Hematopoietic multipotent progenitor cell treated with erythropoietin and hydrocortisone succinate and interleukin-3 and kit ligand, for 15 days (in vitro differentiated cells): Measurements from ENCODE around the gene RBM42.
"Not testable (repeated sequence)": the region's sequence is repeated elsewhere in the genome, so short reads cannot be mapped to it uniquely, and the experiment has no call there.

Source experiments
- DNase-seq: peaks from one replicate; pipeline ENCODE4 v3.0.0-alpha.2; 2015; ENCODE audit warnings: low spot score

RBM42 gene

DNA sequence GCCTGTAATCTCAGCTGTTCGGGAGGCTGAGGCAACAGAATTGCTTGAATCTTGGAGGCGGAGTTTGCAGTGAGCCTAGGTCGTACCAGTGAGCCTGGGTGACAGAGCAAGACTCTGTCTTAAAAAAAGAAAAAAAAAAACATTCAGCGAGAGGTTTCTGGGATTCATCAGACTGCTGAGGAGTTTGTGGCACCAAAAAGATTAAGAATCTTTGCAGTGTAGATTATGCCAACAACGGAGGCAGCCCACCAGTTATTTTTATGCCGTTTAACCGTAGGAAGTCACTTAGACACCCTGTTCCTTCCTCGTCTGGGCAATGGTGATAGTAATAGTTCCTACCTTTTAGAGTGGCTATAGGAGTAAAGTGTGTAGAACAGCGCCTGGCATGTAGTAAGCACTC lies 21.7 kb downstream of the RBM42 start:
- no peak for DNase-seq

DNA sequence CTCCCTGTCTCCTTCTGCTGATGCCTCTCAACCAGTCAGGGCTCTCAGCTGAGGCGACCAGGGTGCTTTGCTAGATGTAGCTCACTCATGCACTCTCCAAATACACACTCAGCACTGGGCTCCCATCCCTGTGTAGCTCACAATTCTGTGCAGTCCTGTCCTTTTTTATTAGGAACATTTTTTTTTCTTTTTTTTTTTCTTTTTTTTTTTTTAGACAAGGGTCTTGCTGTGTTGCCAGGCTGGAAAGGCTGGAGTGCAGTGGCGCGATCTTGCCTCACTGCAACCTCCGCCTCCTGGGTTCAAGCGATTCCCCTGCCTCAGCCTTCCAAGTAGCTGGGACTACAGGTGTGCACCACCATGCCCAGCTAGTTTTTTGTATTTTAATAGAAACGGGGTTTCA lies 26.0 kb downstream of the RBM42 start:
- not testable (repeated sequence) for DNase-seq

DNA sequence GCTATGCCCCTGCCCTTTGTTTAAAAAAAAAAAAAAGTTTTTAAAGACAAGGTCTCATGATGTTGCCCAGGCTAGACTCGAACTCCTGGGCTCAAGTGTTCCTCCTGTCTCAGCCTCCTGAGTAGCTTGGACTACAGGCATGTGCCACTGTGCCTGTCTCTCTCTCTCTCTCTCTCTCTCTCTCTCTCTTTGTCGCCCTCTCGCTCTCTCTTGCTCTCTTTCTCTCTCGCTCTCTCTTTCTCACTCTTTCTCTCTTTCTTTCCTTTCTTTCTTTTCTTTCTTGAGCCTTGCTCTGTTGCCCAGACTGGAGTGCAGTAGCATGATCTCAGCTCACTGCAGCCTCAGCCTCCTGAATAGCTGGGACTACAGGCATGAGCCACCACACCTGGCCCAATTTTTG lies 26.8 kb downstream of the RBM42 start:
- no peak for DNase-seq

DNA sequence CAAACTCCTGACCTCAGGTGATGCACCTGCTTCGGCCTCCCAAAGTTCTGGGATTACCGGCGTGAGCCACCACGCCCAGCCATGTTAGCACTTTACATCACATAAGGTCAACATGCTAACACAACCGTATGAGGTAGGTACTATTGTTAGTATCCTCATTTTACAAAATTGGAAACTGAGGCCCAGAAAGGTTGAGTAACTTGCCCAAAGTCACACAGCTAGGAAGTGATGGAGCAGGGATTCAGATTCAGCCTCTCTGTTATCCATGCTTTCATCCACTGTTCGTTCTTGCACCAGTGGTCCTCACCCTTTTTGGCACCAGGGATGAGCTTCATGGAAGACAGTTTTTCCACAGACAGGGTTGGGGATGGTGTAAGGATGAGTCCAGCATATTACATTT lies 27.9 kb downstream of the RBM42 start:
- DNase-seq, result no peak

DNA sequence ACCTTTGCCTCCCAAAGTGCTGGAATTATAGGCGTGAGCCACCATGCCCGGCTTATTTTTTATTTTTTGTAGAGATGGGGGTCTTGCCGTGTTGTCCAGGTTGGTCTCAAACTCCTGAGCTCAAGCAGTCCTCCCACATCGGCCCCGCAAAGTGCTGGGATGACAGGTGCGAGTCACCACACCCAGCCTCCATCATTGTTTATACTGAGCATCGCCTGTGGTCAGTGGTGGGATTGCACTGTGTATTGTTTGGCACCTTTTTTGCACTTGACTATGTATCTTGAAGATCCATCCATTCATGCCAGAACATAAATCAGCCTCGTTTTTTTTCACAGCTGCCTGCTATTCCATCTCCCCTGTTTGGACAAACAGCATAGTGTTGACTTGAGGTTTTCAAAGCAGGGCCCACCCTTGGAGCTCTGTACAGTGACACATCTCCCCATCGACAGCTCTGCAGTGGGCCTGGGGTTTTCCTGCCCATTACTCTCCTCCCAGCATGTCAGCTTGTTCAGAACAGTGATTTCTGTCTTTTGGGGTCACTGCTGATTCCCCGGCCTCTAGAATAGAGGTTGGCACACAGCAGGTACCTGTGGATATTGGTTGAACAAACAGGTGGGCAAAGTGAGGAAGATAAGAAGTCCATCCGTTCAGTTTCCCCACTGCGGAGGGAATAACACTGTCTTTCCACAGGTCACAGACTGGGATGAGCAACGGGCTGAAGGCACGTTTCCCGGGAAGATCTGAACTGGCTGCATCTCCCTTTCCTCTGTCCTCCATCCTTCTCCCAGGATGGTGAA lies 29.3 kb downstream of the RBM42 start:
- DNase-seq, result no peak

DNA sequence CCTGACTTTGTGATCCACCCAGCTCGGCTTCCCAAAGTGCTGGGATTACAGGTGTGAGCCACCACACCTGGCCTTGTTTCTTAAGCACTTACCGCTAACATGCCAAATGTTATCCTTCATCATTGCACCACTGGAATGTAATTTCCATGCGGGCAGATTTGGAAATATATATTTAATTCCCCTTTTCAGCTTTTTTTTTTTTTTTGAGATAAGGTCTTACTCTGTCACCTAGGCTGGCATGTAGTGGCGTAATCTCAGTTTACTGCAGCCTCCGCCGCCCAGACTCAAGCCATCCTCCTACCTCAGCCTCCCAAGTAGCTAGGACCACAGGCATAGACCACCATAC lies 33.1 kb downstream of the RBM42 start:
- no peak for DNase-seq

DNA sequence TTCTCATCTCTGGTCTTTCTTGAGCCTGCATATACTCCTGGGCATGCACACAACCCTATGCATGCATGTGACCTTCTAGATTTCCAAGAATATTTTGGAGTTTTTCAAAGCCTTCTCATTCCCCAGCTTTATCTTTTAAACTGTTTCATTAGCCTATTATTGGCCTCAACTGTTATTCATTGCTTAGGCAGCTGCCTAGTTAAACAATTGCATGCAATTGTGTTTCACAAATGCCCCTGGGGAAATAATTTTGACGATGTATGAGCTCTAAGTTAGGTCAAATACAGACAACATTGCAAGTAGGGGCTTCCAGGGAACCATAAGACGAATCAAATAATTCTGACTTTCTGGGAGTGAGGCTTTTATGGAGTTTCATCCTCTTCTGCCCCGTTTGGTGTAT lies 35.1 kb downstream of the RBM42 start:
- DNase-seq, result no peak

DNA sequence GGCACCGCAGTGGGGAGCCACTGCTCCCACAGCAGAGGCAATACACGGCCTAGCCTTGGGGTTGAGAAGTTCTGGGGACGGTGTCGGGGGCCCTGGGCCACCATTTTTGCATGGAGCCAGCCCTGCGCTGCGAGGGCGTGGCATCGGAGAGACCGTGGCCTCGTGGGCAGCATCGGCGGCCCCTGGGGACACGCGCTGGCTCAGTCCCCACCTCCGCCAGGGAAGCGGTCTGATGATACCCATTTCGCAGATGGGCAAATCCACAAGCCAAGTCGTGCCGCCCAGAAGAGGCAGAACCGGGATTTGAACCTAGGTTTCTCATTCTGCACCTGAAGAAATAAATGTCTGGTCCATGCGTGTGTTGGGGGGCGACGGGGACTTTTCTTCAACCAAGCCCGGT lies 36.3 kb downstream of the RBM42 start:
- no peak for DNase-seq

DNA sequence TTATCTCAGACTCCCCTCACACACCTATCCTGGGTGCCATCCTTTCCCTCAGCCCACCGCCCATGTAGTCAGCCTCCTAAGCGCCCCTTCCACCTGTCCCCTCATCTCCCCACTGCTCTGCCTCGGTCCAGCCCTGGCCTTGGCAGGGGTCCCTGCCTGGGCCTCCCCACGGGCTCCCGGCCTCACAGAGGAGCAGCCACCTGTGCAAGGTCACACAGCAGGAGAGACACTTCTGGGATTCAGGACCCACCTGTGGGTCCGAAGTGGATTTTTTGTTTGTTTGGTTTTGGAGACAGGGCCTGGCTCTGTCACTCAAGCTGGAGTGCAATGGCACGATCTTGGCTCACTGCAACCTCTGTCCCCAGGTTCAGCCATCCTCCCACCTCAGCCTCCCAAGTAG lies 36.8 kb downstream of the RBM42 start:
- no peak for DNase-seq

DNA sequence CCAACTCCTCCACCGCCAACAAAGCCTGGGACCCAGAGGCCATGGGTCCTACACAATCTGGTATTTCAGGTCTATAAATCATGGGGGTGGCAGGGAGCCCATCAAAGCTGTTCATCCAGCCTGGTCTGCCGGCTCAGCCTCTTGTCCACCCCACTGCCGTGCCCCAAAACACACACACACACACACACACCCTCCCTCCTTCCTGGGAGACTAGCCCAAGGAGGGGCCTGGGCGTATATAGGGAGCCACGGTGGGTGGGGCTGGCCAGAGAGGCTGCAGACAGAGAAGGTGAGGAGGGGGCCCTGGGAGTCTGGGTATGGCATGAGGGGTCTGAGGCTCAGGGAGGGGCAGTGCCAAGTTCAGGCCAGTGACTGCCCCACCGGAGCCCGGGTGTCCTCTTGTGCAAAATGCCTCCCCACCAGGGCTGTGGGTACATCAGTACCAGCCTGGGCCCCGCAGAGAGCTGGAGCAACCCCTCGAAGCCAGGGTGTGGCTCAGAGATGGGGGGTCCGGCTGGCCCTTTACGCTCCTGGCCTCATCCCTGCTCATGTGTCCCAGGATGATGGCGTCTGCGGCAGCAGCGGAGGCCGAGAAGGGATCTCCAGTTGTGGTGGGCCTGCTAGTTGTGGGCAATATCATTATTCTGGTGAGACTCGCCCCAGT lies 37.5 kb downstream of the RBM42 start, which contains the start of gene UPK1A:
UPK1A (plus strand) TSS at position 267 of the 663 bp plus-strand sequence; CDS start at position 563, 296 bp downstream.
- DNase-seq, result no peak

DNA sequence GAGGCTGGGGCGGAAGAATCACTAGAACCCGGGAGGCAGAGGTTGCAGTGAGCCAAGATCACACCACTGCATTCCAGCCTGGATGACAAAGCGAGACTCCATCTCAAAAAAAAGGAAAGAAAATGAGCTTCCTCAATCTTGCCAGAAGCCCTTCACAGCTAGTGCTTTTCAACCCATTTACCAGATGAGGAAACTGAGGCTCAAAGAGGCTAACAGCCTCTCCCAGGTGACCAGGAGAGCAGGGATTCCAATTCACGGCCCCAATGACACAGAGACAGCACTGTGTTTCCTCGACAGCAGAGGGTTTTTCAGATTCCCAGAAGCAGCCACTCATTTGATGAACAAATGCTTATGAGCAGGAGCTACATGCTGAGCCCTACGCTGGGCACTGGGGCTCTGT lies 40.7 kb downstream of the RBM42 start:
- no peak for DNase-seq

DNA sequence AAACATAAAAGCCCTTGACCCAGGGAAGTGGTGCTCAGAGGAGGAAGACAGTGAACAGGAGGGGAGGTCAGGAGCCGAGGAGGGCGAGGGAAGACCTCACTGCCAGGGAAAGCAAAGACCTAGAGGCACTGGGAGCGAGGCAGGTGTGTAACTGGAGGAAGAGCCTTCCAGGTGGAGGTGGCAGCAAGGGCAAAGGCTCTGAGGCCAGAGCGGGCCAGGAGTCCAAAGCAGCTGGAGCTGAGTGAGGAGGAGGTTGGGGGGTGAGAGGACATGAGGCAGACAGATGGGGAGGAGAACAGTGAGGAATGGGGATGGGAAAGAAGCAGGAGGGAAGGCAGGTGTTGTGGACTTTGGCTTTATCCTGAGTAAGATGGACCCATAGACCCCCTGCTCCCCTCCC lies 41.1 kb downstream of the RBM42 start:
- no peak for DNase-seq

DNA sequence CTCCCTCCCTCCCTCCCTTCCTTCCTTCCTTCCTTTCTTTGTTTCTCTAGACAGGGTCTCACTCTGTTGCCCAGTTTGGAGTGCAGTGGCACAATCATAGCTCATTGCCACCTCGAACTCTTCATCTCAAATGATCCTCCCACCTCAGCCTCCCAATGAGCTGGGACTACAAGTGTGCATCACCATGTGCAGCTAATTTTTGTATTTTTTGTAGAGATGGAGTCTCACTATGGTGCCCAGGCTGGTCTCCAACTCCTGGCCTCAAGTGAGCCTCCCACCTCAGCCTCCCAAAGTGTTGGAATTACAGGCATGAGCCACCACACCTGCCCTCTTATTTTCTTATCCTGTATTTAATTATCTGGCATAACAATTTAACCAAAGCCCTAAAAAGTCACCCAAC lies 41.9 kb downstream of the RBM42 start:
- no peak for DNase-seq

DNA sequence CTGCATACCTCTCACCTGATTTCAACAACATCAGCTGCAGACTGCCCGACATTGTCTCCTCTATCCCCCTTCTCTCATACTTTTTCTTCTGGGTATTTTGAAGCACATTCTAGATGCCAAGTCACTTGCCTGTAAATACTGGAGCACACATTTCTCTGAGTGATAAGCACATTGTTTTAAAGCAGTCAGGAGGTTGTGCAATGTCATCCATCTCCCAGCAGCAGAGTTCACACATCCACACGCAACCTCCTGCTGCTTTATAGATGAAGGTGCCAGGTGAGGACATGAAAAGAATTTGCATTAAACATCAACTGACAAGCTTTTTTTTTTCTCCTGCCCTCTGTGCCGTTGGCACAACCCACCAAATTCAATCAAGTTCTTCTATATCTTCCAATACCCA lies 43.0 kb downstream of the RBM42 start:
- peak; percentile 58 for DNase-seq

DNA sequence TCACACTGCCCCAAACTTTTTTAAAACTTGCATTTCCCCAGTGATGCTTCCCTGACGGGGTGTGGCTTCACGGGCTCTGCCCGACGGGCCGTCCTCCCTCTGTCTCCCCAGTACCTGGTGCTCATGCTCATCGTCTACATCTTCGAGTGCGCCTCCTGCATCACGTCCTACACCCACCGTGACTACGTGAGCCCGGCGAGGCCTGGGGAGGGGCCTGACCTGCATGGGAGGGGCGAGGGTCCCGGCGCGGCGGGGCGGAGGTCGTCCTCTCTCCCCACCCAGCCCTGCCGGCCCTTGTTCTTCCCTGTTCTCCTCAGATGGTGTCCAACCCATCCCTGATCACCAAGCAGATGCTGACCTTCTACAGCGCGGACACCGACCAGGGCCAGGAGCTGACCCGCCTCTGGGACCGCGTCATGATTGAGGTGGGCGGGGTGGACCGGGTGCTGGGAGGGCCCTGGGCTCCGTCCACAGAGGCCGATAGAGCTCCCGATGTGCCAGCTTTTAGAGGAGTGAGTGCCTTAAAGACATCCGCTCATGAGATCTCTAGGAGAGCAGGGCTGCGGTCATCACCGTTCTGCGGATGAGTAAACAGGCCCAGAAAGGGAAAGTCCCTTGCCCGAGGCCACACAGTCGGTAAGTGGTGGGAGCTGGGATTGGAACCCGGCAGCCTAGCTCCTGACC lies 44.4 kb downstream of the RBM42 start:
- DNase-seq, result peak; percentile 31

DNA sequence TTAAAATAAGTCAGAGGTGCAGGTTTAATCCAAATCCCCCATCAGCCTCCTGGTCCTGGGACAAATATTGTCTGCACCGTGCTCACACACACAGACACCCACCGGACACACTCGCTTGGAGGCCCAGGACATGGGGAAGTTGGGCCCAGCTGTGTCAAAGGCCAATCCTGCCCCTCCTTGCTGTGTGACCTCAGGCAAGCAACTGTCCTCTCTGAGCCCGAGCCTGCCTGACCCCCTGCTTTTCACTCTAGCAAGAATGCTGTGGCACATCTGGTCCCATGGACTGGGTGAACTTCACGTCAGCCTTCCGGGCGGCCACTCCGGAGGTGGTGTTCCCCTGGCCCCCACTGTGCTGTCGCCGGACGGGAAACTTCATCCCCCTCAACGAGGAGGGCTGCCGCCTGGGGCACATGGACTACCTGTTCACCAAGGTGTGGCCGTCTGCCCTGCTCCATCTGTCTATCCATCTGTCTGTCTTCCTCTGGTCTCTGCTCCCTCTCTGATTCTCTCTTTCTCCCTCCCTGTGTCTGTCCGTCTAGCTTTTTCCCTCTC lies 46.8 kb downstream of the RBM42 start:
- no peak for DNase-seq
